Stimulated activated CD4-positive, alpha-beta T cell treated with anti-CD3 and anti-CD28 coated beads, Interleukin-1b, Interleukin-23, amount 100 ng/mL, for 48 hours (primary cell): ENCODE results near the gene TSHZ1.
"Not testable (repeated sequence)": the region's sequence is repeated elsewhere in the genome, so short reads cannot be mapped to it uniquely, and the experiment has no call there.

Experiments
- DNase-seq: peaks from one replicate; pipeline ENCODE4 v3.0.0-alpha.2; 2020

The TSHZ1 gene

GRCh38 chr18:75183524-75183923, 27.1 kb upstream of the TSHZ1 start:
- DNase-seq: no peak

- DNase-seq: no peak
Observed at GRCh38 chr18:75183973-75184493, 26.6 kb upstream of the TSHZ1 start.

GRCh38 chr18:75185460-75185859, 25.1 kb upstream of the TSHZ1 start:
- no peak for DNase-seq

GRCh38 chr18:75187702-75188101, 22.9 kb upstream of the TSHZ1 start:
- DNase-seq: not testable (repeated sequence)

- DNase-seq: no peak
Observed at GRCh38 chr18:75189696-75190095, 20.9 kb upstream of the TSHZ1 start.

- no peak for DNase-seq
Observed at GRCh38 chr18:75192899-75193298, 17.7 kb upstream of the TSHZ1 start.

GRCh38 chr18:75198036-75198435, 12.6 kb upstream of the TSHZ1 start:
- DNase-seq: no peak

GRCh38 chr18:75199327-75199726, 11.3 kb upstream of the TSHZ1 start:
- DNase-seq: no peak

- no peak for DNase-seq
Observed at GRCh38 chr18:75200071-75200470, 10.5 kb upstream of the TSHZ1 start.

- DNase-seq: no peak
Observed at GRCh38 chr18:75200605-75201280, 9.9 kb upstream of the TSHZ1 start.

GRCh38 chr18:75201282-75202270, 9.0 kb upstream of the TSHZ1 start:
- DNase-seq: no peak

GRCh38 chr18:75202696-75203365, 7.8 kb upstream of the TSHZ1 start:
- DNase-seq: no peak

GRCh38 chr18:75203416-75204268, 7.0 kb upstream of the TSHZ1 start:
- DNase-seq: no peak

GRCh38 chr18:75204269-75204731, 6.3 kb upstream of the TSHZ1 start:
- DNase-seq: no peak

GRCh38 chr18:75204732-75205513, 5.7 kb upstream of the TSHZ1 start:
- DNase-seq: no peak

GRCh38 chr18:75205514-75206132, 5.0 kb upstream of the TSHZ1 start:
- DNase-seq: no peak

- no peak for DNase-seq
Observed at GRCh38 chr18:75206452-75207309, 3.9 kb upstream of the TSHZ1 start.

GRCh38 chr18:75207310-75208154, 3.1 kb upstream of the TSHZ1 start:
- DNase-seq: peak; percentile 55
